NCI-H524 treated with DMSO at 0.1 percent for 48 hours (cell line): Measurements from ENCODE around the gene NAV3.
"Not testable (repeated sequence)": the region's sequence is repeated elsewhere in the genome, so short reads cannot be mapped to it uniquely, and the experiment has no call there.

ENCODE experiments used
- DNase-seq: peaks from one replicate; lab custom pipeline; 2025; lab: John Stamatoyannopoulos, UW

NAV3 gene

GRCh38 chr12:78249578-78249977, 418.9 kb downstream of the NAV3 start:
- no peak for DNase-seq

DNA sequence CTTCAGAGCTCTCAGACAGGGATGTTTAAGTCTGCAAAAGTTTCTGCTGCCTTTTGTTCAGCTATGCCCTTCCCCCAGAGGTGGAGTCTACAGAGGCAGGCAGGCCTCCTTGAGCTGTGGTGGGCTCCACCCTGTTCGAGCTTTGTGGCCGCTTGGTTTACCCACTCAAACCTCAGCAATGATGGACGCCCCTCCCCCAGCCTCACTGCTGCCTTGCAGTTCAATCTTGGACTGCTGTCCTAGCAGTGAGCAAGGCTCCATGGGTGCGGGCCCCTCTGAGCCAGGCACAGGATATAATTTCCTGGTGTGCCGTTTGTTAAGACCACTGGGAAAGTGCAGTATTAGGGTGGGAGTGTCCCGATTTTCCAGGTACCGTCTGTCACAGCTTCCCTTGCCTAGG, 427.0 kb downstream of the NAV3 start:
- not testable (repeated sequence) for DNase-seq

GRCh38 chr12:78260976-78261375, 430.3 kb downstream of the NAV3 start:
- no peak for DNase-seq

- no peak for DNase-seq
Measured at GRCh38 chr12:78261901-78262300, 431.2 kb downstream of the NAV3 start.
